GOT3 (cell line): ENCODE results near the gene MSMB.
A peak's percentile ranks its signal among the peaks of the same experiment; 100 is the strongest.

Experiments used
- DNase-seq: peaks from one replicate; lab custom pipeline; 2025; ENCODE audit warnings: mixed read lengths; lab: John Stamatoyannopoulos, UW

The MSMB gene

GRCh38 chr10:46033602-46034011 lies 12.5 kb downstream of the MSMB start:
- no peak for DNase-seq

GRCh38 chr10:46031648-46032532 lies 14.2 kb downstream of the MSMB start:
- DNase-seq: no peak

- DNase-seq: peak; percentile 82
These were observed 15.8 kb downstream of the MSMB start, which contains the start of gene NCOA4 for GRCh38 chr10:46030091-46030937. NCOA4 (minus strand) TSS chr10:46030623; CDS start chr10:46016680, 13,943 bp downstream.

- DNase-seq: no peak
These were observed 16.5 kb downstream of the MSMB start for GRCh38 chr10:46029461-46030030.

GRCh38 chr10:46028584-46029460 lies 17.2 kb downstream of the MSMB start:
- no peak for DNase-seq

GRCh38 chr10:46026106-46026505 lies 20.0 kb downstream of the MSMB start:
- DNase-seq: no peak

- no peak for DNase-seq
These were observed 20.7 kb downstream of the MSMB start for GRCh38 chr10:46025406-46025805.

GRCh38 chr10:46024948-46025347 lies 21.1 kb downstream of the MSMB start:
- no peak for DNase-seq

GRCh38 chr10:46022978-46023702 lies 22.9 kb downstream of the MSMB start:
- DNase-seq: peak; percentile 91

GRCh38 chr10:46020344-46020657 lies 25.8 kb downstream of the MSMB start:
- no peak for DNase-seq

- no peak for DNase-seq
These were observed 26.3 kb downstream of the MSMB start for GRCh38 chr10:46019569-46020343.

GRCh38 chr10:46019177-46019528 lies 26.9 kb downstream of the MSMB start:
- DNase-seq: no peak

GRCh38 chr10:46018453-46019176 lies 27.5 kb downstream of the MSMB start:
- DNase-seq: no peak

- no peak for DNase-seq
These were observed 28.3 kb downstream of the MSMB start for GRCh38 chr10:46017733-46018132.

- no peak for DNase-seq
These were observed 29.3 kb downstream of the MSMB start for GRCh38 chr10:46016811-46017210.

GRCh38 chr10:46016190-46016589 lies 29.9 kb downstream of the MSMB start:
- no peak for DNase-seq

- no peak for DNase-seq
These were observed 31.2 kb downstream of the MSMB start for GRCh38 chr10:46014683-46015405.

GRCh38 chr10:46014206-46014605 lies 31.9 kb downstream of the MSMB start:
- DNase-seq: no peak

- DNase-seq: no peak
These were observed 33.3 kb downstream of the MSMB start for GRCh38 chr10:46012746-46013145.
